NCI-H2081 treated with DMSO at 0.1 percent for 48 hours (cell line): Measurements from ENCODE around the gene PNMA8C.
"Not testable (repeated sequence)": the region's sequence is repeated elsewhere in the genome, so short reads cannot be mapped to it uniquely, and the experiment has no call there.

Experiments
- DNase-seq: peaks from one replicate; lab custom pipeline; 2025; lab: John Stamatoyannopoulos, UW

Gene PNMA8C

DNA sequence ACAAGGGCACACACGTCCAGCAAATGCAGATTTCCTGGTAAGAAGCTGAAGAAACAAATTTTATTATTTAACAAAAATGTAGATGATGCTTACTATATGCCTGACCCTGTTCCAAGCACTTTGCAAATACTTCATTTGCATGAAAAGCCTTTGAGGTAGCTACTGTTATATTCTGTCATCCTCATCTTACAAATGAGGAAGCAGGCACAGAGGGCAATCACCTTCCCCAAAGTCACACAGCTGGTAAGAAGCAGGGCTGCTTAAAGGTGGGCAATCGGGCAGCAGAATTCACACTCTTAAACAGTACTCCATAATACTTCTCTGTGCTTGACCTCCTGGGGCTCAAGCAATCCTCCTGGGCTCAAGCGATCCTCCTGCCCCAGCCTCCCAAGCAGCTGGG, 18.3 kb upstream of the PNMA8C start:
- no peak for DNase-seq

- no peak for DNase-seq
These were observed 17.3 kb upstream of the PNMA8C start for GRCh38 chr19:46446021-46446420.

GRCh38 chr19:46442808-46443450, 14.2 kb upstream of the PNMA8C start:
- no peak for DNase-seq

GRCh38 chr19:46441866-46442265, 13.1 kb upstream of the PNMA8C start:
- no peak for DNase-seq

- DNase-seq = not testable (repeated sequence)
These were observed 7.0 kb upstream of the PNMA8C start for GRCh38 chr19:46435689-46436088.

- DNase-seq = no peak
These were observed 6.3 kb upstream of the PNMA8C start for GRCh38 chr19:46435009-46435408.

DNA sequence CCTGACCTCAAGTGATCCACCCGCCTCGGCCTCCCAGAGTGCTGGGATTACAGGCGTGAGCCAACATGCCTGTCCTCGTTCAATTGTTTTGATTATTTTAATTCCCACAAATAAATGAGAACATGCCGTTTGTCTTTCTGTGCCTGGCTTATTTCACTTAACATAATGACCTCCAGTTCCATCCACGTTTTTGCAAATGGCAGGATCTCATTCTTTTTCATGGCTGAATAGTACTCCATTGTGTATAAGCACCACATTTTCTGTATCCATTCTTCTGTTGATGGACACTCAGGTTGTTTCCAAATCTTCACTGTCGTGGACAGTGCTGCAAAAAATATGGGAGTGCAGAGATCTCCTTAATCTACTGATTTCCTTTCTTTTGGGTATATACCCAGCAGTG, 4.7 kb upstream of the PNMA8C start:
- DNase-seq = not testable (repeated sequence)

DNA sequence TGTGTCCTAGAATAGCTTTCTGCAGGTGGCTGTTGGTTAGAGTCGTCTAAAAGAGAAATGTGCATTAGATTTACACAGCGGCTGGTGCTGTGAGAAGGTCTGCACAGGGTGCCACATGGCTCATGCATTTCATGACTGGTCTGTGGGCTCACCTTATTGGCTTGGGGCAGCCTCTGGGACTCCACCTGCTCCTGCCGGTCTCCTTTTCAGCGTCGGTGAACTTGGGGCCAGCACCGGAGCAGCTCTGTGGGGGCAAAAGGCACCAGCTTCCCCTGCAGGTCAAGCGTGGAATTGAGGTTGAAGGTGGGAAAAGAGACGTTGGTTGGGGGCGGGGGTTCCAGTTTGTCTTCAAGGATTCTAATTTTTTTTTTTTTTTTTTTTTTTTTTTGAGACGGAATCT, 3.1 kb upstream of the PNMA8C start:
- DNase-seq = no peak

- DNase-seq = no peak
These were observed 1.3 kb upstream of the PNMA8C start for GRCh38 chr19:46429999-46430398.

DNA sequence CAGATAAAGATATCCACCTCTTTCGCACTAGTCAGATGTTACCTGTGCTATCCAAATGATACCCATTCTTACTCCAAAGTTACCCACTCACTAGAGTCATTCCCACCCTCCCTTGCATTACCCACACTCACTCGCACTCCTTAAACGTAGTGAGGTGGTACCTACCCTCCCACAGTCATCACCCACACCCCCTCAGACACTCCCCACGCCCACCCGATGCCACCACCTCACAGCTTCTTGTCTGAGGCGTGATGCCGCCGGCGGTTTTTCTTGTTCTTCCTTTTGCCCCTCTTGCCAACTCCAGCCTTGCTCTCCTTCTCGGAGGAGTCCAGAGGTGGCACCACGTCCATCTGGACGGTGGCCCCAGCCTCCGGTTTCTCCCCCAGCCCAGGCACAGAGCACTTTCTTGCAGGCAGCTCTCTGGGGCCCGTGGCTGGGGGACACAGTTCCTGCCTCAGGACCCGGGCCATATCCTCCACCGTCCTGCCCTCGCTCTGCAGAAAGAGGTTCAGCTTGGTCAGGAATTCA, 1.2 kb downstream of the PNMA8C start:
- DNase-seq = no peak

GRCh38 chr19:46426506-46427162, 2.1 kb downstream of the PNMA8C start:
- DNase-seq = no peak

- no peak for DNase-seq
These were observed 2.7 kb downstream of the PNMA8C start for GRCh38 chr19:46426035-46426505.

DNA sequence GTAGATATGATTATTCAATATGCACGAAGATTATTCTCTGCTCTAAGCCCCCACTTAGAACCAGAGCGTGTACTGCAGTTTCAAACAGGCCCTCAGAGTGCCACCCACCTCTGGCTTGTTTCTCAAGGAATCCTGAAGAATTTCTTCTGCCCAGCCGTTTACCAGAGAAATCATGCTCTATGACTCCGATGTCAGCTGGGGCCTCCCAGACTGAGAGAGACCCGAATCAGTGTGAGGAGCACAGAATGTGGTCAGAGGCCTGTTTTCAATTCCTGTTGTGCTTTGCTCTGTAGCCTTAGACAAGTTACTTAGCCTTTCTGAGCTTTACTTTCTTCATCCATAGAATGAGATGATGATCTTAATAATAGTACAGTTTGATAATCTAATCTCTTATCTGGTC, 5.5 kb downstream of the PNMA8C start:
- DNase-seq = no peak

GRCh38 chr19:46422344-46422743, 6.4 kb downstream of the PNMA8C start:
- no peak for DNase-seq

DNA sequence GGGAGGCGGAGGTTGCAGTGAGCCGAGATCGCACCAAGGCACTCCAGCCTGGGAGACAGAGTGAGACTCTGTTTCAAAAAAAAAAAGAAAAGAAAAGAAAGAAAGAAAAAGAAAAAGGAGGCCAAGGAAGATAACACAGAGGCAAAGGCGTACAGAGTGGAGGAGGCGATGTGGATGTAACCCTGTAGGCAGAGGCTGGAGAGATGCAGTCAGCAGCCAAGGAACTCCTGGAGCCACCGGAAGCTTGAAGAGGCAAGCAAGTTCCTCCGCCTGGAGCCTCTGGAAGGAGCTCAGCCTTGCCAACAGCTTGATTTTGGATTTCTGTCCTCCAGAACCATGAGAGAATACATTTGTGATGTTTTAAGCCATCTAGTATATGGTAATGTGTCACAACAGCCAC, 8.7 kb downstream of the PNMA8C start:
- DNase-seq = no peak

DNA sequence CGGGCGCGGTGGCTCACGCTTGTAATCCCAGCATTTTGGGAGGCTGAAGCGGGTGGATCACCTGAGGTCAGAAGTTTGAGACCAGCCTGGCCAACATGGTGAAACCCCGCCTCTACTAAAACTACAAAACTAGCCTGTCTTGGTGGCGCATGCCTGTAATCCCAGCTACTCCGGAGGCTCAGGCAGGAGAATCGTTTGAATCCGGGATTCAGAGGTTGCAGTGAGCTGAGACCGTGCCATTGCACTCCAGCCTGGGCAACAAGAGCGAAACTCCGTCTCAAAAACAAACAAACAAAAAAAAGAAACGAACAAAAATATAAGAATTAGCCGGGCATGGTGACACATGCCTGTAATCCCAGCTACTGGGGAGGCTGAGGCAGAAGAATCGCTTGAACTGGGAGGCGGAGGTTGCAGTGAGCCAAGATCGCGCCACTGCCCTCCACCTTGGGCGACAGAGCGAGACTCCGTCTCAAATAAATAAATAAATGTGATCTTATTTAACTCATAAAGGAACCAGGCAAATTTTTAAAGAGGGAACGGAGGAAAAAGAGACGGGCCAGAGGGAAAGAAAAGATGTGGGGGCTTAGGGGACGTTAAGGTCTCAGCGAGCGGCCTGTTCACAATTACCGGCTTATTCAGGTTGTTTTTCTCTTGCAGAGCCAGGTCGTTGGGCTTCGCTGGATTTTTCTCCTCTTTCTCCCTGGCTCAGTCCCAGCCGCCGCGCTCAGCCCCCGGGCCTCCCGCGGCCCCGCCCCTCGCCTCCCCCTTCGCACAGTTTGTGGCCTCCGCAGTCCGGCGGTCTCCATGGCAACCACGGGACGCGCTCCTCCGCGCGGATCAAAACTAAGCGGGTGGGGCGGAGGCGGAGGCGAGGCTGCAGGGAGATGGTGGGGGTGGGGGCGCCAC, 12.7 kb downstream of the PNMA8C start:
- not testable (repeated sequence) for DNase-seq

DNA sequence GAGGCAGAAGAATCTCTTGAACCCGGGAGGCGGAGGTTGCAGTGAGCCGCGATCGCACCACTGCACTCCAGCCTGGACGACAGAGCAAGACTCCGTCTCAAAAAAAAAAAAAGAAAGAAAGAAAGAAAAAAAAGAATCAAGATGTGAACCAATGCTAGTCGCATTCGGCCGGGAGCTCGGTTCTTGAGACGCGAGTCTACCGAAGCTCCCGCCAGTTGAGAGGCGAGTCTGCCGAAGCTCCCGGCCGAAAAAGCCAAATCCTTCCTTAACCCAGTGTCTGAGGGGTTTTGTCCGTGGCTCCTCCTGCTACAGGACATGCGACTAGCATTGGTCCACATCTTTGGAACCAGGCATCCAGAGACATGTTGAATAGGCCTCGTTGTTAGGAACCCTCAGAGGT, 13.8 kb downstream of the PNMA8C start:
- not testable (repeated sequence) for DNase-seq

GRCh38 chr19:46413262-46414031, 15.3 kb downstream of the PNMA8C start, which contains the start of gene CCDC8:
Gene CCDC8, minus strand, starts transcription at chr19:46413564. Its CDS starts 754 bp downstream, at chr19:46412810.
- no peak for DNase-seq

- DNase-seq = no peak
These were observed 16.0 kb downstream of the PNMA8C start for GRCh38 chr19:46412650-46413261.

DNA sequence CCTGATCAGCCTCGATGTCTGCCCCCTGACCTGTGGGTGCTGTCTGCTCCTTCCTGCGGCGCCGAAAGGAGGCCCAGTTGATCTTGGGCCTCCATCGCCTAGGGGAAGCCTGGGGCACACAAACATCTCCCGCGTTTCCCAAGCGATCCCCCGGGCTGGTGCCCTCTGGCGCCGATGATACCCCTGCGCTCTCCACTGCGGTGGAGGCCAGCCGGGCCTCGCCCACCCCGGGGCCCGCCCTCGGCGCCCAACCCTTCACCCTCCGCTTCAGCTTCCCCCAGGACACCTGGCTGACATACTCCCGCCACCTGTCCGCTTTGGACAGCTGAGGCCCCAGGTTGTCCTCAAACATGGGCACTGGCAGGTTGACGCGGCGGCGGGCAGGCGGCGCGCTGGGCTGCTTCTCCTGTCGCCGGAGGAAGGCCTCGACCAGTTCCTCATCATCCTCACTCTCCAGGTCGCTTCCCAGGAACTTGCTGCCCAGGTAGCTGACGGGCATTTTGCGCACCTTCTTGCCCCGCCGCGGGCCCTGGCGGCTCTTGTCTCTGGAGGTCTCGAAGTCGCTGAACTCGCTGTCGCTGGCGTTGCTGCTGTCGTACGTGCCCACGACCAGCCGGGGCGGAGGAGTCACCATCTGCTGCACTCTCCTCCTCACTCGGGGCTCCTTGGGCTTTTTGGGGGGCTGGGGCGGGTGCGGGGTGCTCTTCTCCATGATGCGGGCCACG, 16.6 kb downstream of the PNMA8C start:
- no peak for DNase-seq
